H54 (cell line): ENCODE measurements around the gene POLA2.
"Not testable (repeated sequence)": the region's sequence is repeated elsewhere in the genome, so short reads cannot be mapped to it uniquely, and the experiment has no call there.

ENCODE experiments used
- DNase-seq: peaks from one replicate; pipeline ENCODE4 v3.0.0; 2011; ENCODE audit warnings: low spot score, mixed read lengths; ENCODE audit not compliant: insufficient read length
- FAIRE-seq: peaks from 3 replicates; lab custom pipeline; 2011; peaks lifted over from hg19 to GRCh38; lab: Jason Lieb, UNC
- POLR2A ChIP-seq: IDR thresholded peaks from 2 replicates; pipeline ENCODE4 v1.6.1; 2011; ENCODE audit warnings: low read depth, mild to moderate bottlenecking, low read length

The POLA2 gene

DNA sequence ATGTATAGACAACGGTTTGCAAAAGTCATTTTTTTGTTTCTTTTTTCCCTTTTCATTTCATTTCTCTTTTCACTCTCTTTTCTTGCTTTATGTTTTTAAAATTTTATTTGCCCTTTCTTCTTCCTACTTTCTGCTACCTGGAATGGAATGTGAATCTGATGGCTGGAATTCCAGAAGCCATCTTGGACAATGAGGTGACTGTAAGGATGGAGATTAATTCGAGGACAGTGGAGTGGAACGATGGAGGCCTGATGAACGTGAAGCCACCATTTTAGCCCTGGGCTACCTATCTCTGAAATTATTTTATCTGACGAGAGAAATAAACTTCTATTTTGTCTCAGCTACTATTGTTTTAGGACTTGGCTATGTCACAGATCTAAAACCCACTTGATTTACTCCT is 2.8 kb upstream of the POLA2 start:
- DNase-seq = no peak
- TF ChIP-seq POLR2A = no peak
- no peak for FAIRE-seq

DNA sequence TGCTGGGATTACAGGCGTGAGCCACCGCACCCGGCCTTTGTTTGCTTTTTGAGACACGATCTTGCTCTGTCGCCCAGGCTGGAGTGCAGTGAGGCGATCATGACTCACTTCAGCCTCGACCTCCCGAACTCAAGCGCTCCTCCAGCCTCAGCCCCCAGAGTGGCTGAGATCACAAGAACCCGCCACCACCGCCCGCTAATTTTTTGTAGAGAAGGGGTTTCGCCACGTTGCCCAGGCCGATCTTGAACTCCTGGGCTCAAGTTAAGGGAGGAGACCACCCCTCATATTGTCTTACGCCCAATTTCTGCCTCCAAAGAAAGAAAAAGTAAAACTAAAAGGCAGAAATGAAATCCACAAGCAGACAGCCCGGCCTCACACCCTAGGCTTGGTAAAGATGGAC is 1.5 kb upstream of the POLA2 start:
- no peak for TF ChIP-seq POLR2A
- DNase-seq = no peak
- FAIRE-seq = no peak

DNA sequence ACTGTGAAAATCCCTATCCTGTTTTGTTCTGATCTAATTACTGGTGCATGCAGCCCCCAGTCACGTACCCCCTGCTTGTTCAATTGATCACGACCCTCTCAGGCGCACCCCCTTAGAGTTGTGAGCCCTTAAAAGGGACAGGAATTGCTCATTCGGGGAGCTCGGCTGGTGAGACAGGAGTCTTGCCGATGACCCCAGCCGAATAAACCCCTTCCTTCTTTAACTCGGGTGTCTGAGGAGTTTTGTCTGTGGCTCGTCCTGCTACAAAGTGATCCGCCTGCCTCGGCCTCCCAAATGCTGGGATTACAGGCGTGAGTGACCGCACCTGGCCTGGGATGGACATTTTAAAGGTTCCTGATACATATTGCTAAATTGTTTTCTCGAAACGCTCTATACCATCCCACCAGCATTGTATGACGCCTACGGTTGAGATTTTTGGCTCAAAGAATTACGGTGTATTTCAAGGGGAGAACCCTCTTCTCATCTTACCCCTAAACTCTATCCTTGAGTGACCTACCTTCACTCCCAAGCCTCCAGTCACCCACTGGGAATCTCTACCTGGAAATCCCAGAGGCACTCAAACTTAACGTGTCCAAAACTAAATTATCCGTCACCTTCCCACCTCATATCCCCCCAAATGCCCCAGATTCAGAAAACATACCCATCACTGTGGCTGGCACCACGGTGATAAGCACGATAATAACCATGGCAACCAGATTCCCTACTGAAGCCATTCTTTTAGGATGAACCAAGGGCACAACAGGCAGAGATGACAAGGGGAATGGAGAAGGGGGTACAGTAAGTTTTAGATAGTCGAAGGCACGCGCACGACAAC is 789 bp upstream of the POLA2 start:
- TF ChIP-seq POLR2A = no peak
- FAIRE-seq = no peak
- DNase-seq = no peak

DNA sequence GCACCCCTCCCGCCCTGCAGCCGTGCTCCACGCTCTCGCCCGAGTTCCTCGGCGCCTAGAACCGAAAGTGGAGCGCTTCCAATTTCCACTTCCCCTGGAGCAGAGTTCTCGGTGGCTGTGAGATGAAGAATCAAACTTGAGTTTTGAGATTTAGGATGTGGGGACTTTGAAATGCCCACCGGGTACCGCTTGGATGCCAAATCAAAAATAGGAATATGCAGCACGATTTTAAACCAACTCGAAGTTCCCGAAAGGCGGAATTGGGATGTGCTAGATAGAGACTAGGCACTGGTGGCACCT is 569 bp downstream of the POLA2 start:
- DNase-seq (no peak), FAIRE-seq (no peak)
- TF ChIP-seq POLR2A = no peak

GRCh38 chr11:65262776-65263175 is 1.0 kb downstream of the POLA2 start:
- DNase-seq (no peak), FAIRE-seq (no peak)
- no peak for TF ChIP-seq POLR2A

DNA sequence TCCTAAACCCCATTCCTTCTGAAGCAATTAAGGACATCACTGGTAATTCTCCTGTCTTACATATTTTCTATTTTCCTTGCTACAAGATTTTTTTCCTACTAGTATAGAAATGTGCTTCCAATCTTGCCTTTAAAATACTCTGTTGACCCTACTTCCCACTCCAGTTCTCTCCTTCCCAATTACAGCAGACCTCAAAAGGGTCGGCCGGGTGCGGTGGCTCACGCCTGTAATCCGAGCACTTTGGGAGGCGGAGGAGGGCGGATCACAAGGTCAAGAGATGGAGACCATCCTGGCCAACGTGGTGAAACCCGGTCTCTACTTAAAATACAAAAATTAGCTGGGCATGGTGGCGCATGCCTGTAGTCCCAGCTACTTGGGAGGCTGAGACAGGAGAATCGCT is 3.0 kb downstream of the POLA2 start:
- DNase-seq, FAIRE-seq: not testable (repeated sequence)

DNA sequence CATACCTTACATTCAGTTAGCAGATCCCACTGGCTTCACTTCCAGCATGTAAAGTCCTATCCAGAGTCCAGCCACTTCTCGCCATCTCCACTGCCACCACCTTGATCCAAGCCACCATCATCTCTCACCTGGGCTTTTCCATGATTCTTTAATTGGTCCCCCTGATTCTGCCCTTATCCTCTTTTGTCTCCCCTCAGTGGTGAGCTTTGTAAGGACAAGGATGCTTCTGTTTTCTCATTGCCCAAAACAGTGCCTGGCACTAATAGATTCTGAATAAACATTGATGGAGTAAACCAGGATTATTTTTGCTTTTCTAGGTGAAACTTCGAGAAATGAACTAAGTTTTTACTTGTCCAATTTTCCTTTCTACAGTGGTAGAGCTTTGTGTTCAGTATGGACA is 4.4 kb downstream of the POLA2 start:
- TF ChIP-seq POLR2A = no peak
- no peak for DNase-seq
- FAIRE-seq = no peak

DNA sequence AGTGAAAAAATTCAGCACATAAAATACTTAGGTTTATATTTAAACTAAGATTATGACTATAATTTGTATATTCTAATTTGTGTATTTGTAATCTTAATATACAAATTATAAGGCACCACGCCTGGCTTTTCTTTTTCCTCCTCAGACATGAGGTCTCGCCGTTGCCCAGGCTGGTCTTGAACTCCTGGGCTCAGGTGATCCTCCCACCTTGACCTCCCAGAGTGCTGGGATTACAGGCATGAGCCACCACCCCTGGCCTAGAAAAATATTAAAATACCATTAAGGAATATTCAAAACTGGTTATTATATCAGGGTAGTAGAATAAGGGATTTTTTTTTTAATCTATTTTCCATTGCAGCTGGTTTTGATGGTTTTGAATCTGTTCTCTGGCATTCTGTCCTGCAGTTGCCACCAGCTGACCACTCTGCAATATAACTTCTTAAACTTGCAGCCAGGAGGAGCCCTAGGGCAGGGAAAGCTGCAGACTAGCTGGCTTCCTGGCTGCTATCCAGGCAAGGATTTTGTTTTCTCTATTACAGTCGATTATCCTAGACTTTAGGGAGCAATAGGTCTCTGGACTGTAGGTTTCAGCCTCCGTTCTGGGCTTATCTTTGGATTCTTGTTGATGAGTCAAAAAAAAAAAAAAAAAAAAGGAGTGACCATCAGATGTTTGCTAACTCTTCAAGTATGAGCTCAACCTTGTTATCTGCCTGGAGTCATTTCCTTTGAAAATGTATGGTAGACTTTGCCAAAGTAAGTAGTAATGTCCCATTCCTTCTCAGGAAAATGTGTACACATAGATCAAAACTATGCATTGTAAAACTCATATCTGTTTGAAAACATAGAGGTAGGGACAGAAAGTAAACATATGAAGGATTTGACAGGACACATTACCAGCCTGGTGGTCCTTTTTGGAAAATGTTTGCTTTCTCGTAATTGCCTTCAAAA is 13.2 kb downstream of the POLA2 start:
- DNase-seq (peak; percentile 65), FAIRE-seq (peak; percentile 33)
- no peak for TF ChIP-seq POLR2A

- TF ChIP-seq POLR2A = no peak
- DNase-seq = no peak
- no peak for FAIRE-seq
Measured at GRCh38 chr11:65275906-65276305, 14.1 kb downstream of the POLA2 start.

GRCh38 chr11:65277631-65278277 is 16.0 kb downstream of the POLA2 start:
- DNase-seq (no peak), FAIRE-seq (no peak)
- no peak for TF ChIP-seq POLR2A

DNA sequence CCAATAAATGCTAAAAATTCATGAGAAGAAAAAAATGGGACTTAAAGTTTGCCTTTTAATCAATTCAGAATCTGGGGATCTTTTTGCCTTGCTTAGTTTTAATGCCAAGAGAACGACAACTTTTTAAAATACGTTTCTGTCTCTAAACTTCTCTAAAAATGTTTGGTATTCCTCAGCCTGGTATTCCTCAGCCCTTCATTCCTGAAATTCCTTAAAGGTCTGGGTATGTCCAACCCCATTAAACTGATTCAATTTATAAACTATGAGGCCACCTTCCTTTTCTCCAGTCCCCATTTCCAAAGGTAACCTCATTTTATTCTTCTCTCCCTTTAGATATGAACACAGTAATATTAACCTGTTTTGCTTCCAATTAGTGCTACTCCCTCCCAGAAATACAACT is 16.6 kb downstream of the POLA2 start:
- no peak for FAIRE-seq
- no peak for TF ChIP-seq POLR2A
- no peak for DNase-seq

DNA sequence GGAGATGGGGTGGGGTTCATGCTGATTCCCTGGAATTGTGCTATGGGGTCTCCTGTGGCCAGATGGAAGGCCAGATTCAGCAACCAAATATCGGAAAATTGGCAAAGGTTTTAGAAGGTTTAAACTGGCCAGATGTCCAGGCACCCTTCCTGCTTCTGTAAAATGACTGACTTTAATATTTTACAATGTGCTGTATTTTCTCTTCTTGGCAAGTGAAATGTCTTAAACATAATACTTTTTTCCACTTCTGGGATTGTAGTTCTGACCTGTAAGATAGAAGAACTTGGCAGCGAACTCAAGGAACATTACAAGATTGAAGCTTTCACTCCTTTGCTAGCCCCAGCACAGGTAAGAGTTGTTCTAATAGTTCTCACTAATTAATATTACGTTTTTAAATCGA is 17.5 kb downstream of the POLA2 start:
- FAIRE-seq (no peak), DNase-seq (no peak)
- no peak for TF ChIP-seq POLR2A

GRCh38 chr11:65279741-65280440 is 18.1 kb downstream of the POLA2 start:
- peak; percentile 78 for FAIRE-seq
- no peak for TF ChIP-seq POLR2A
- peak; percentile 56 for DNase-seq
